IPS DF 4.7 (cell line): ENCODE measurements around the gene STK39.
"Not testable (repeated sequence)": the region's sequence is repeated elsewhere in the genome, so short reads cannot be mapped to it uniquely, and the experiment has no call there.

Source experiments
- DNase-seq: peaks from one replicate; pipeline ENCODE4 v3.0.0-alpha.2; 2013; ENCODE audit warnings: low spot score; ENCODE audit errors: extremely low read depth

Gene STK39

GRCh38 chr2:168050377-168050776 is 197.0 kb downstream of the STK39 start:
- no peak for DNase-seq

GRCh38 chr2:168049609-168050008 is 197.8 kb downstream of the STK39 start:
- no peak for DNase-seq

GRCh38 chr2:168047091-168047690 is 200.2 kb downstream of the STK39 start:
- DNase-seq: no peak

GRCh38 chr2:168044579-168044978 is 202.8 kb downstream of the STK39 start:
- no peak for DNase-seq

GRCh38 chr2:168044176-168044575 is 203.2 kb downstream of the STK39 start:
- no peak for DNase-seq

GRCh38 chr2:168042127-168042824 is 205.1 kb downstream of the STK39 start:
- DNase-seq: not testable (repeated sequence)

- no peak for DNase-seq
Observed at GRCh38 chr2:168039881-168040280, 207.5 kb downstream of the STK39 start.

- DNase-seq: no peak
Observed at GRCh38 chr2:168037778-168038177, 209.6 kb downstream of the STK39 start.

GRCh38 chr2:168035458-168035857 is 211.9 kb downstream of the STK39 start:
- DNase-seq: no peak

- DNase-seq: no peak
Observed at GRCh38 chr2:168034616-168035015, 212.8 kb downstream of the STK39 start.

GRCh38 chr2:168033966-168034365 is 213.4 kb downstream of the STK39 start:
- no peak for DNase-seq

- no peak for DNase-seq
Observed at GRCh38 chr2:168032091-168032490, 215.3 kb downstream of the STK39 start.

GRCh38 chr2:168030862-168031624 is 216.4 kb downstream of the STK39 start:
- no peak for DNase-seq

GRCh38 chr2:168029071-168029470 is 218.3 kb downstream of the STK39 start:
- DNase-seq: no peak

- DNase-seq: no peak
Observed at GRCh38 chr2:168028362-168028761, 219.0 kb downstream of the STK39 start.

GRCh38 chr2:168025487-168026202 is 221.8 kb downstream of the STK39 start:
- no peak for DNase-seq

- DNase-seq: no peak
Observed at GRCh38 chr2:168024459-168024858, 222.9 kb downstream of the STK39 start.

GRCh38 chr2:168021800-168022587 is 225.4 kb downstream of the STK39 start:
- DNase-seq: no peak

GRCh38 chr2:168015274-168015953 is 232.0 kb downstream of the STK39 start:
- no peak for DNase-seq

GRCh38 chr2:168009900-168010299 is 237.5 kb downstream of the STK39 start:
- DNase-seq: no peak
